Activated CD4-positive, alpha-beta T cell treated with anti-CD3 and anti-CD28 coated beads, Interleukin-2, amount 50 U/mL, for 16 hours (primary cell): ENCODE measurements around the gene IQCH.

Experiments
- DNase-seq: peaks from one replicate; pipeline ENCODE4 v3.0.0-alpha.2; 2020

IQCH gene

GRCh38 chr15:67543348-67543718 lies 288.7 kb downstream of the IQCH start:
- no peak for DNase-seq

GRCh38 chr15:67544475-67544874 lies 289.9 kb downstream of the IQCH start:
- no peak for DNase-seq

GRCh38 chr15:67545864-67546263 lies 291.3 kb downstream of the IQCH start:
- DNase-seq = no peak

DNA sequence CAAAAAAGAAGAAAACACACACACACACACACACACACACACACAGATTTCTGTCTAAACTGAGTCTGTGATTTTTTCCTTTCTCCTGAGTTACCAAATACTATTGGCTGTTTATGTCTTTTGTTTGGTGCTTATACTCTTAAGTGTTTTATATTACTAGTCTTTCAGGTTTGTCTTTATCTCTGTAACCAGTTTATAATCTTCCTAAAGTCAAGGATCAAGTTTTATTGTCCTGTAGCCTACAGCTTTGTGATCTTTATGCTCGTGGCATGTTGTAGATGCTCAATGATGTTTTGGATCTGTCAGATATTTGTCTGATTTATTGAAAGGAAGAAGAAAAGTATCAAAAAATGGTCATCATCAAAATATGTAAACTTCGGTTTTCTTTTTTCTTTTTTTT lies 292.5 kb downstream of the IQCH start:
- no peak for DNase-seq

DNA sequence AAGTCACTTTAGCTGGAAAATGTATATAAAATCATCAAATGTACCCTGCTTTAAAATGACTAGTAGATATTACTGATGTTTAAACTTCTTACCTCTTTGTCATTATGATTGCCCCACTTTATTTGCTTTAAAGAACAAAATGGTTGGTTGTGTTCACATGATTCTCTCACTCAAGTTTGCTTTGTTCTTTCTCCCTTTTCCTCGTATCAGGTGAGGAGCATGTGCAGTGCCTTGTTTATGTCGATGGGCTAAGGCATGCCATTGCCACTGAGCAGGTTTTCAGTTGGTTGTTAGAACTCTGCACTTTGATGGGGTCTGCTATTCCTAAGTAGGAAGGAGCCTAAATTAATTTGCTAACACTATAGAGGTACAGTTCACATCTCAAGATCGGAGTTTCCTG lies 293.2 kb downstream of the IQCH start:
- DNase-seq = no peak

DNA sequence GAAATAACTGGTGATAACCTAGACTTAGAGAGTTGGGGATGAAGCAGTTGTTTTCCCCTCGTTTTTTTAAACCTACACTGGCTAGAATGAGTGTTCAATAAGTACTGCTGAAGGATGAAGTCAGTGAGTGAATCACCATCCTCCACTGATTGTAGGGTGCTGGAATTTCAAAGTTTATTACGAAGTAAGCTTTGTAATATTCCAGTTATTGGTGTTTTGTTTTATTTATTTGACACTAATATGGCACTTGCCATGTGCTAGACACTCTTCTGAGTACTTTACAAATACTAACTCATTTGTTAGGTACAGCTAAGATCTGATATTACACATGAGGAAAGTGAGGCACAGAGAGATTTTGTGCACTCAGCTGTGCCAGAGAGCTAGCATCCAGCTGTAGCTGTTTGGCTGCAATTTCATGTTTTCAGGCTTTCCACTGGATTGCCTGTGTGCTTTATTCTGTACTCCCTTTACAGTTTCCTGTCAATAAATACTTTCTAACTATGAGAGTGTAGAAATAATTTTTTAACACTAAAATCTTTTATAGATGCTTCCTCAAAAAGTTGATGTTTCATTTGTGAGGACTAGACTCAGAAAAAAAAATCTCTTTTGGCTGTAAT lies 293.8 kb downstream of the IQCH start:
- no peak for DNase-seq

- no peak for DNase-seq
Measured at GRCh38 chr15:67548862-67549651, 294.5 kb downstream of the IQCH start.

- DNase-seq = no peak
Measured at GRCh38 chr15:67549736-67550135, 295.1 kb downstream of the IQCH start.

DNA sequence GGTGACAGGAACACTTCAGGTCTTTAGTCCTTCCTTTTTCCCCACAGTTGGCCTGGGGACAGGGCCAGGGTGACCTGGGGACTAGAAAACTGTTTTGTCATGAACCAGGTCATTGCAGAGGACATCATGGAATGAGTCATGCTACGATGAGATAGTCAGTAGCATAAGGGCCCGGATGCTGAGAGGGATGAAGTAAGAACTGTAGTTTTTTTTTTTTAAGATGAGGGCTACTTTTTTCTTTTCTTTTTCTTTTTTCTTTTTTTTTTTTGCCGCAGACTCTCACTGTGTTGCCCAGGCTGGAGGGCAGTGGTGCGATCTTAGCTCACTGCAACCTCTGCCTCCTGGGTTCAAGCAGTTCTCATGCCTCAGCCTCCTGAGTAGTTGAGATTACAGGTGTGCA lies 295.9 kb downstream of the IQCH start:
- DNase-seq = no peak

DNA sequence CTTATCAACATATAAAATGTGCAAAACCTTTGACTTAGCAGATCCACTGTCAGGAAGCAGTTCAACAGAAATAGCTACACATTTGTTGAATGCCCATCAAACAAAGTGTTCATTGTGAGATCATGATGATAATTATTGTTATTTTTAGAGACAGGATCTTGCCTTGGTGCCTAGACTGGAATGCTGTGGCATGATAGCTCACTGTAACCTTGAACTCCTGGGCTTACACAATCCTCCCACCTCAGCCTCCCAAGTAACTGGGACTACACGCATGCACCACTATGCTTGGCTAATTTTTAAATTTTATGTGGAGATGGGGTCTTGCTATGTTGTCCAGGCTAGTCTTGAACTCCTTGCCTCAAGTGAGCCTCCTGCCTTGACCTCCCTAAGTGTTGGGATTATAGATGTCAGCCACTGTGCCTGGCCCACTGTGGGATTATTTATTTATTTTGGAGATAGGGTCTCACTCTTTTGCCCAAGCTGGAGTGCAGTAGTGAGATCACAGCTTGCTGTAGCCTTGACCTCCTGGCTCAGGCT lies 296.7 kb downstream of the IQCH start:
- DNase-seq = no peak
